ENCODE measurements around the gene SETD6. TPM values are rescaled to one million over a fixed set of nuclear protein-coding genes. Genes with fewer than 3 reads are reported as not detected.
A peak's percentile ranks its signal among the peaks of the same experiment; 100 is the strongest.

SETD6 gene
- total and polyA plus RNA-seq, 2 of the 13 experiments (the other 11 are each of a cell fraction or from before 2014, with no cell fraction given), result 24.0 to 25.7 TPM

DNA sequence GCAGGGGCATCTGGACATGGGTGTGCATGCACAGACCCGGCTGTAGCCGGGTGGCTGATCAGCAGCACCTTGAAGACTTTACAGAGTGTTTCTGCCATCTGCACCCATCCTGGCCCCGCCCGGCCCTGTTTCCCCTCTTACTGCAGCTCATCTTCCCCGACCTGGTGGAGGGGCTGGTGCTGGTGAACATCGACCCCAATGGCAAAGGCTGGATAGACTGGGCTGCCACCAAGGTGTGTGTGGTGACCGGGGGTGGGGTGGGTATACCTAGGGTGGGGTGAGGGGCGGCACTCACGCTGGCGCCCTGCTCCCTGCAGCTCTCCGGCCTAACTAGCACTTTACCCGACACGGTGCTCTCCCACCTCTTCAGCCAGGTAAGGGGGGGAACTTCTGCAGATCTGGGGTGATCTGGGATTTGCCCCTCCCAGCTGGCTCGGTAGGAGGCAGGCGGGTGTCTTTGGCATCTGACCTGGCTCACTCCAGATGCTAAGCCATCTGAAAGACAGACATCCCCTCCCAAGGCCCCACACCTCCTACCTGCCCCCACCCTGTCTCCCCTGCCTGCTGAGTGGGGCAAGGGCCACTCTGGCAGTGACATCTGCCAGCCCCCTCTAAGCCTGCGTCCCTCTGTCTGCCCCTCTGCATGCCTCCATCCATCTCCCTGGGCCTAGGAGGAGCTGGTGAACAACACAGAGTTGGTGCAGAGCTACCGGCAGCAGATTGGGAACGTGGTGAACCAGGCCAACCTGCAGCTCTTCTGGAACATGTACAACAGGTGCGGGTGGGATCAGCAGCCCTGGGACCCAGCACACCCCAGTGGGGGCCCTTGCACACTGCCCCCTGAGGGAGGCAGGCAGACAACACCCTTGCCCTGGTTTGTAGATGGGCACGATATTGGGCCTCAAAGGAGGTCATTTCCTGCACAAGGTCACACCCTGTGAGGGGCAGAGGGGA is 8.8 kb upstream of the SETD6 start:
- no peaks in the 10 kb centered on the region for H3K79me2 ChIP-seq (ENCODE audit: insufficient read depth, low read length)
- no peaks in the 10 kb centered on the region for H4K20me1 ChIP-seq (ENCODE audit: insufficient read depth, low read length)
- ChIA-PET CTCF (ENCODE audit: low intra/inter-chr PET ratio, low total read pairs) (no interaction called here), POLR2A (no interaction called here)
- no peak overlapping the region for H3K9ac ChIP-seq (ENCODE audit: insufficient read depth, low read depth, low read length)
- no peaks in the 10 kb centered on the region for H3K9me3 ChIP-seq (ENCODE audit: low read length)
- FAIRE-seq, result no peak
- peaks cover 0 to 8% of the 10 kb centered on the region in 2 experiments; a peak in 2 of 5 replicates for H3K27me3 ChIP-seq (ENCODE audit: control insufficient read depth in 1 of 2, insufficient read depth in 2 of 2, low read length in 2 of 2)
- no peaks in the 10 kb centered on the region for H3K36me3 ChIP-seq (replicated peaks in 1 of 2; ENCODE audit: control insufficient read depth in 1 of 2, insufficient read depth in 2 of 2, low read length in 2 of 2)
- in situ Hi-C loops (cut with HindIII; ENCODE audit: extremely low pct_ligation_motif_present, low pct_unique_long_range_greater_than_20kb), result loop anchor here (10.0 kb wide), 1 partner anchor 228 kb away; the partner anchor contains the start of gene GOT2
- intact Hi-C loops (cut with micrococcal nuclease; ENCODE audit: unreplicated experiment), result no loop called here
- H3K4me3 ChIP-seq (replicated peaks in 1 of 3; ENCODE audit: insufficient read depth in 1 of 3, low read depth in 2 of 3, low read length in 3 of 3), result no peak overlapping the region
- no peak for DNase-seq (ENCODE audit: low spot score)
- H2AFZ ChIP-seq (ENCODE audit: low read length), result no peak overlapping the region
- 57% methylated on average over 15 of the region's 20 CpGs for WGBS (ENCODE audit: low lambda C conversion rate)
- peak; percentile 6; the same call in 2 of the 3 replicates for ATAC-seq
- no peak for TF ChIP-seq RBM22 (optimal IDR thresholded peaks at IDR 0.05; ENCODE audit: low read length)
- TF ChIP-seq KDM2A (CRISPR knock-in tag; IDR thresholded peaks at IDR 0.05; ENCODE audit: borderline replicate concordance, low read depth), result 0 out of 2 replicates have a peak, but pooled peaks have one; percentile 24
- peaks cover 25% of the 10 kb centered on the region for H3K4me1 ChIP-seq (ENCODE audit: insufficient read depth, low read length)
- no TSS peak for BruUV-seq (replicated peaks)
- no peak overlapping the region for H3K4me2 ChIP-seq (ENCODE audit: low read depth, low read length)
- no peak overlapping the region for H3K27ac ChIP-seq (ENCODE audit: extremely low read length, insufficient read depth, low read length)

- no peak for DNase-seq (ENCODE audit: low spot score)
- no peaks in the 10 kb centered on the region for H3K9me3 ChIP-seq (ENCODE audit: low read length)
- BruUV-seq (replicated peaks), result no TSS peak
- H3K4me3 ChIP-seq (replicated peaks in 1 of 3; ENCODE audit: insufficient read depth in 1 of 3, low read depth in 2 of 3, low read length in 3 of 3), result no peak overlapping the region
- ChIA-PET POLR2A (interaction anchor here (0.5 kb wide), 1 partner anchor 193 kb away, joined by 4 read pairs; no protein-coding TSS in a partner anchor), CTCF (ENCODE audit: low intra/inter-chr PET ratio, low total read pairs) (no interaction called here)
- peaks cover 17% of the 10 kb centered on the region; the same call in 1 of the 2 replicates for H3K4me1 ChIP-seq (ENCODE audit: insufficient read depth, low read length)
- H3K27me3 ChIP-seq (ENCODE audit: control insufficient read depth in 1 of 2, insufficient read depth in 2 of 2, low read length in 2 of 2), result no peaks in the 10 kb centered on the region; a peak in 1 of 5 replicates
- no peak overlapping the region for H3K4me2 ChIP-seq (ENCODE audit: low read depth, low read length)
- no peak for FAIRE-seq
- H2AFZ ChIP-seq (ENCODE audit: low read length), result no peak overlapping the region
- no peak overlapping the region for H3K27ac ChIP-seq (ENCODE audit: extremely low read length, insufficient read depth, low read length)
- in situ Hi-C loops (cut with HindIII; ENCODE audit: extremely low pct_ligation_motif_present, low pct_unique_long_range_greater_than_20kb), result loop anchor here (10.0 kb wide), 1 partner anchor 227 kb away; the partner anchor contains the start of gene GOT2
- H3K79me2 ChIP-seq (ENCODE audit: insufficient read depth, low read length), result no peaks in the 10 kb centered on the region
- H3K9ac ChIP-seq (ENCODE audit: insufficient read depth, low read depth, low read length), result no peak overlapping the region
- no peaks in the 10 kb centered on the region for H4K20me1 ChIP-seq (ENCODE audit: insufficient read depth, low read length)
- intact Hi-C loops (cut with micrococcal nuclease; ENCODE audit: unreplicated experiment), result no loop called here
- ATAC-seq, result 0 out of 3 replicates have a peak, but pooled peaks have one; percentile 3
- H3K36me3 ChIP-seq (replicated peaks in 1 of 2; ENCODE audit: control insufficient read depth in 1 of 2, insufficient read depth in 2 of 2, low read length in 2 of 2), result no peaks in the 10 kb centered on the region
- 26% methylated on average over 14 of the region's 15 CpGs for WGBS (ENCODE audit: low lambda C conversion rate)
- TF ChIP-seq KDM2A (CRISPR knock-in tag; IDR thresholded peaks at IDR 0.05; ENCODE audit: borderline replicate concordance, low read depth), result 0 out of 2 replicates have a peak, but pooled peaks have one; percentile 9
- TF ChIP-seq NR2F6 (IDR thresholded peaks at IDR 0.05), result peak; percentile 53
- TF ChIP-seq NR2F6 (CRISPR knock-in tag; IDR thresholded peaks at IDR 0.05), result peak; percentile 41; the same call in 1 of the 2 replicates
- 0 out of 2 replicates have a peak, but pooled peaks have one; percentile 25 for TF ChIP-seq HNRNPL (IDR thresholded peaks at IDR 0.05; ENCODE audit: low read depth, low read length)
- TF ChIP-seq HNF4A (CRISPR knock-in tag; IDR thresholded peaks at IDR 0.05), result peak; percentile 43; the same call in 1 of the 2 replicates
- TF ChIP-seq NR2F1 (CRISPR knock-in tag; IDR thresholded peaks at IDR 0.05), result peak in 1 of 2 experiments; percentile 61; a peak in 2 of 4 replicates
- TF ChIP-seq, protein P1, sequence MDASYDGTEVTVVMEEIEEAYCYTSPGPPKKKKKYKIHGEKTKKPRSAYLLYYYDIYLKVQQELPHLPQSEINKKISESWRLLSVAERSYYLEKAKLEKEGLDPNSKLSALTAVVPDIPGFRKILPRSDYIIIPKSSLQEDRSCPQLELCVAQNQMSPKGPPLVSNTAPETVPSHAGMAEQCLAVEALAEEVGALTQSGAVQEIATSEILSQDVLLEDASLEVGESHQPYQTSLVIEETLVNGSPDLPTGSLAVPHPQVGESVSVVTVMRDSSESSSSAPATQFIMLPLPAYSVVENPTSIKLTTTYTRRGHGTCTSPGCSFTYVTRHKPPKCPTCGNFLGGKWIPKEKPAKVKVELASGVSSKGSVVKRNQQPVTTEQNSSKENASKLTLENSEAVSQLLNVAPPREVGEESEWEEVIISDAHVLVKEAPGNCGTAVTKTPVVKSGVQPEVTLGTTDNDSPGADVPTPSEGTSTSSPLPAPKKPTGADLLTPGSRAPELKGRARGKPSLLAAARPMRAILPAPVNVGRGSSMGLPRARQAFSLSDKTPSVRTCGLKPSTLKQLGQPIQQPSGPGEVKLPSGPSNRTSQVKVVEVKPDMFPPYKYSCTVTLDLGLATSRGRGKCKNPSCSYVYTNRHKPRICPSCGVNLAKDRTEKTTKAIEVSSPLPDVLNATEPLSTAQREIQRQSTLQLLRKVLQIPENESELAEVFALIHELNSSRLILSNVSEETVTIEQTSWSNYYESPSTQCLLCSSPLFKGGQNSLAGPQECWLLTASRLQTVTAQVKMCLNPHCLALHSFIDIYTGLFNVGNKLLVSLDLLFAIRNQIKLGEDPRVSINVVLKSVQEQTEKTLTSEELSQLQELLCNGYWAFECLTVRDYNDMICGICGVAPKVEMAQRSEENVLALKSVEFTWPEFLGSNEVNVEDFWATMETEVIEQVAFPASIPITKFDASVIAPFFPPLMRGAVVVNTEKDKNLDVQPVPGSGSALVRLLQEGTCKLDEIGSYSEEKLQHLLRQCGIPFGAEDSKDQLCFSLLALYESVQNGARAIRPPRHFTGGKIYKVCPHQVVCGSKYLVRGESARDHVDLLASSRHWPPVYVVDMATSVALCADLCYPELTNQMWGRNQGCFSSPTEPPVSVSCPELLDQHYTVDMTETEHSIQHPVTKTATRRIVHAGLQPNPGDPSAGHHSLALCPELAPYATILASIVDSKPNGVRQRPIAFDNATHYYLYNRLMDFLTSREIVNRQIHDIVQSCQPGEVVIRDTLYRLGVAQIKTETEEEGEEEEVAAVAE (CRISPR knock-in tag; IDR thresholded peaks at IDR 0.05; ENCODE audit: borderline replicate concordance), result no peak
- no peak for TF ChIP-seq PPARG (CRISPR knock-in tag; conservative IDR thresholded peaks at IDR 0.05)
- TF ChIP-seq EEA1 (CRISPR knock-in tag; IDR thresholded peaks at IDR 0.05; ENCODE audit: borderline replicate concordance), result no peak
- peak; percentile 33; the same call in 1 of the 2 replicates for TF ChIP-seq RARA (CRISPR knock-in tag; IDR thresholded peaks at IDR 0.05)
Measured at GRCh38 chr16:58507195-58507962, 7.9 kb upstream of the SETD6 start.

Measured in HepG2 (cell line).